Osteocyte (in vitro differentiated cells): ENCODE results near the gene MPL. TPM values are rescaled to one million over a fixed set of nuclear protein-coding genes. Genes with fewer than 3 reads are reported as not detected.

ENCODE experiments used
- DNase-seq: peaks from one replicate; pipeline ENCODE4 v3.0.0; 2021; ENCODE audit warnings: mixed read lengths; ENCODE audit not compliant: unreplicated experiment; ENCODE audit errors: extremely low spot score
- H3K27ac Mint-ChIP-seq: one replicate; pipeline ENCODE4 v1.8.0; 2021; ENCODE audit warnings: mild to moderate bottlenecking, mixed read lengths; ENCODE audit not compliant: unreplicated experiment
- H3K27me3 Mint-ChIP-seq: one replicate; pipeline ENCODE4 v1.8.0; 2021; ENCODE audit warnings: mixed read lengths; ENCODE audit not compliant: unreplicated experiment
- H3K36me3 Mint-ChIP-seq: one replicate; pipeline ENCODE4 v1.8.0; 2021; ENCODE audit warnings: mixed read lengths; ENCODE audit not compliant: unreplicated experiment
- H3K4me1 Mint-ChIP-seq: one replicate; pipeline ENCODE4 v1.8.0; 2021; ENCODE audit warnings: mixed read lengths; ENCODE audit not compliant: unreplicated experiment
- H3K4me3 Mint-ChIP-seq: one replicate; pipeline ENCODE4 v1.8.0; 2021; ENCODE audit warnings: mild to moderate bottlenecking, moderate library complexity, mixed read lengths; ENCODE audit not compliant: unreplicated experiment
- H3K9me3 Mint-ChIP-seq: one replicate; pipeline ENCODE4 v1.8.0; 2021; ENCODE audit warnings: mixed read lengths; ENCODE audit not compliant: unreplicated experiment
- CTCF ChIP-seq: fragments of 200-600 bp; sonication (generic); IDR thresholded peaks from 2 replicates; pipeline ENCODE4 v1.5.0; 2021; ENCODE audit warnings: antibody characterized with exemption, mild to moderate bottlenecking, moderate library complexity
- total RNA-seq: library from RNA; stranded (reverse); gene quantifications from 2 replicates; pipeline ENCODE4 v1.2.1, GENCODE V29; 2021

Gene MPL
- total RNA-seq, 1 donor from 2014 or later = not detected

GRCh38 chr1:43350976-43351375, 13.4 kb downstream of the MPL start:
- Mint-ChIP-seq H3K4me1 (peaks cover 14% of the 10 kb centered on the region), H3K4me3 (no peak overlapping the region)

GRCh38 chr1:43351421-43352350, 14.1 kb downstream of the MPL start:
- Mint-ChIP-seq H3K36me3 (no peaks in the 10 kb centered on the region), H3K27ac (no peak overlapping the region)

More at GRCh38 chr1:43350976-43351375, 13.4 kb downstream of the MPL start:
- H3K27ac Mint-ChIP-seq = no peak overlapping the region
- DNase-seq = no peak
- peaks cover 5% of the 10 kb centered on the region for H3K27me3 Mint-ChIP-seq
- TF ChIP-seq CTCF = no peak
- no peaks in the 10 kb centered on the region for H3K36me3 Mint-ChIP-seq
- no peaks in the 10 kb centered on the region for H3K9me3 Mint-ChIP-seq

GRCh38 chr1:43352351-43352705, 14.7 kb downstream of the MPL start:
- Mint-ChIP-seq H3K9me3 (no peaks in the 10 kb centered on the region), H3K27ac (no peak overlapping the region), H3K4me3 (no peak overlapping the region), H3K36me3 (no peaks in the 10 kb centered on the region), H3K27me3 (peaks cover 5% of the 10 kb centered on the region), H3K4me1 (peaks cover 14% of the 10 kb centered on the region)
- TF ChIP-seq CTCF = no peak
- DNase-seq = no peak

More at GRCh38 chr1:43351421-43352350, 14.1 kb downstream of the MPL start:
- H3K27me3 Mint-ChIP-seq = peaks cover 5% of the 10 kb centered on the region
- DNase-seq = no peak
- no peak overlapping the region for H3K4me3 Mint-ChIP-seq
- TF ChIP-seq CTCF = no peak
- no peaks in the 10 kb centered on the region for H3K9me3 Mint-ChIP-seq
- peaks cover 14% of the 10 kb centered on the region for H3K4me1 Mint-ChIP-seq

- Mint-ChIP-seq H3K27me3 (peaks cover 1% of the 10 kb centered on the region), H3K9me3 (no peaks in the 10 kb centered on the region), H3K4me1 (peaks cover 16% of the 10 kb centered on the region), H3K4me3 (no peak overlapping the region), H3K36me3 (no peaks in the 10 kb centered on the region), H3K27ac (no peak overlapping the region)
- no peak for TF ChIP-seq CTCF
- no peak for DNase-seq
Observed at GRCh38 chr1:43352881-43353280, 15.3 kb downstream of the MPL start.

- no peak for TF ChIP-seq CTCF
- Mint-ChIP-seq H3K27ac (no peak overlapping the region), H3K4me1 (peaks cover 20% of the 10 kb centered on the region)
Observed at GRCh38 chr1:43354471-43354870, 16.9 kb downstream of the MPL start.

More at GRCh38 chr1:43354471-43354870, 16.9 kb downstream of the MPL start:
- Mint-ChIP-seq H3K27me3 (no peaks in the 10 kb centered on the region), H3K4me3 (no peak overlapping the region), H3K9me3 (no peaks in the 10 kb centered on the region), H3K36me3 (no peaks in the 10 kb centered on the region)
- no peak for DNase-seq
